ENCODE results near the gene MLANA.

- TF ChIP-seq CTCF (IDR thresholded peaks at IDR 0.05; ENCODE audit: poor library complexity, severe bottlenecking) (no peak), EP300 (conservative IDR thresholded peaks at IDR 0.05; ENCODE audit: poor library complexity, severe bottlenecking) (no peak), EZH2 (IDR thresholded peaks at IDR 0.05; ENCODE audit: borderline replicate concordance, insufficient read depth, low read length, poor library complexity, severe bottlenecking) (no peak), POLR2AphosphoS5 (IDR thresholded peaks at IDR 0.05) (no peak), REST (IDR thresholded peaks at IDR 0.05; ENCODE audit: borderline replicate concordance) (no peak), RAD21 (conservative IDR thresholded peaks at IDR 0.05) (no peak), TAF1 (IDR thresholded peaks at IDR 0.05; ENCODE audit: low read depth) (no peak)
These were observed at the start of gene MLANA for GRCh38 chr9:5890641-5891040.
